ENCODE data around the gene LMBRD1.

The LMBRD1 gene

GRCh38 chr6:69792292-69792691 is 4.5 kb downstream of the LMBRD1 start:
- Histone ChIP-seq H3K9me3 (ENCODE audit: control insufficient read depth, insufficient read depth, low read length) (no peaks in the 10 kb centered on the region), H3K36me3 (ENCODE audit: control insufficient read depth, low read length) (peaks cover 31% of the 10 kb centered on the region), H3K27ac (ENCODE audit: low read depth, low read length) (no peak overlapping the region), H3K4me2 (ENCODE audit: low read length) (no peak overlapping the region), H3K79me2 (ENCODE audit: control insufficient read depth, low read length) (peaks cover 76% of the 10 kb centered on the region), H3F3A (ENCODE audit: control insufficient read depth, insufficient read depth) (peaks cover 7% of the 10 kb centered on the region), H3K9me2 (replicated peaks; ENCODE audit: control insufficient read depth, low read length) (no peaks in the 10 kb centered on the region), H3K4me1 (ENCODE audit: control insufficient read depth, low read length) (peaks cover 55% of the 10 kb centered on the region), H3K4me3 (ENCODE audit: low read length) (no peak overlapping the region), H3K27me3 (ENCODE audit: control insufficient read depth, low read length) (no peaks in the 10 kb centered on the region), H4K20me1 (ENCODE audit: control insufficient read depth, insufficient read depth, low read depth, low read length) (peaks cover 3% of the 10 kb centered on the region; the same call in 1 of the 2 replicates)
- no peak for TF ChIP-seq EZH2phosphoT487 (IDR thresholded peaks at IDR 0.05; ENCODE audit: borderline replicate concordance, low read length)
- TF ChIP-seq, protein P1, sequence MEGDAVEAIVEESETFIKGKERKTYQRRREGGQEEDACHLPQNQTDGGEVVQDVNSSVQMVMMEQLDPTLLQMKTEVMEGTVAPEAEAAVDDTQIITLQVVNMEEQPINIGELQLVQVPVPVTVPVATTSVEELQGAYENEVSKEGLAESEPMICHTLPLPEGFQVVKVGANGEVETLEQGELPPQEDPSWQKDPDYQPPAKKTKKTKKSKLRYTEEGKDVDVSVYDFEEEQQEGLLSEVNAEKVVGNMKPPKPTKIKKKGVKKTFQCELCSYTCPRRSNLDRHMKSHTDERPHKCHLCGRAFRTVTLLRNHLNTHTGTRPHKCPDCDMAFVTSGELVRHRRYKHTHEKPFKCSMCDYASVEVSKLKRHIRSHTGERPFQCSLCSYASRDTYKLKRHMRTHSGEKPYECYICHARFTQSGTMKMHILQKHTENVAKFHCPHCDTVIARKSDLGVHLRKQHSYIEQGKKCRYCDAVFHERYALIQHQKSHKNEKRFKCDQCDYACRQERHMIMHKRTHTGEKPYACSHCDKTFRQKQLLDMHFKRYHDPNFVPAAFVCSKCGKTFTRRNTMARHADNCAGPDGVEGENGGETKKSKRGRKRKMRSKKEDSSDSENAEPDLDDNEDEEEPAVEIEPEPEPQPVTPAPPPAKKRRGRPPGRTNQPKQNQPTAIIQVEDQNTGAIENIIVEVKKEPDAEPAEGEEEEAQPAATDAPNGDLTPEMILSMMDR (IDR thresholded peaks at IDR 0.05; ENCODE audit: low read depth, low read length, poor library complexity, severe bottlenecking) = no peak

DNA sequence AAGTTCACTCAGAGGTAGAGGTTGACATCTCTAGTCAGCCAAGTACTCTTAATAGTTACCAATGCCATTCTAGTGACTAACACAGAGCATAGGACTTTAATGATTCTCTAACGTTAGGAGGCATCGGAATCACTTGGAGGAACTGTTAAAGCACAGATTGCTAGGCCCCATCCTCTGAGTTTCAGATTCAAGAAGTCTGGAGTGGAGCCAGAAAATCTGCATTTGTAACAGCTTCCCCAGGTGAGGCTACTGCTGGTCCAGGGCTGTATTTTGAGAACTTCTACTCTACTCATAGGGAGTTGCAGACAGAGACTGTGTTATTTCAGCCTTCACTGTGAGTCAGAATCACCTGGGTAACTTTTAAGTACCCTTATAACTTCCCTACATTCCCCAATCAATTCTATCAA is 5.7 kb downstream of the LMBRD1 start:
- Histone ChIP-seq H4K20me1 (ENCODE audit: control insufficient read depth, insufficient read depth, low read depth, low read length) (peaks cover 3% of the 10 kb centered on the region; the same call in 1 of the 2 replicates), H3K4me1 (ENCODE audit: control insufficient read depth, low read length) (peaks cover 51% of the 10 kb centered on the region), H3K27me3 (ENCODE audit: control insufficient read depth, low read length) (no peaks in the 10 kb centered on the region), H3K36me3 (ENCODE audit: control insufficient read depth, low read length) (peaks cover 33% of the 10 kb centered on the region), H3F3A (ENCODE audit: control insufficient read depth, insufficient read depth) (peaks cover 7% of the 10 kb centered on the region), H3K27ac (ENCODE audit: low read depth, low read length) (no peak overlapping the region), H3K4me2 (ENCODE audit: low read length) (peak overlapping the region; percentile 35), H3K4me3 (ENCODE audit: low read length) (no peak overlapping the region), H3K9me3 (ENCODE audit: control insufficient read depth, insufficient read depth, low read length) (no peaks in the 10 kb centered on the region), H3K9me2 (replicated peaks; ENCODE audit: control insufficient read depth, low read length) (no peaks in the 10 kb centered on the region), H3K79me2 (ENCODE audit: control insufficient read depth, low read length) (peaks cover 75% of the 10 kb centered on the region)
- TF ChIP-seq EZH2phosphoT487 (IDR thresholded peaks at IDR 0.05; ENCODE audit: borderline replicate concordance, low read length) = no peak
- TF ChIP-seq, protein P1 (IDR thresholded peaks at IDR 0.05; ENCODE audit: low read depth, low read length, poor library complexity, severe bottlenecking) = no peak

DNA sequence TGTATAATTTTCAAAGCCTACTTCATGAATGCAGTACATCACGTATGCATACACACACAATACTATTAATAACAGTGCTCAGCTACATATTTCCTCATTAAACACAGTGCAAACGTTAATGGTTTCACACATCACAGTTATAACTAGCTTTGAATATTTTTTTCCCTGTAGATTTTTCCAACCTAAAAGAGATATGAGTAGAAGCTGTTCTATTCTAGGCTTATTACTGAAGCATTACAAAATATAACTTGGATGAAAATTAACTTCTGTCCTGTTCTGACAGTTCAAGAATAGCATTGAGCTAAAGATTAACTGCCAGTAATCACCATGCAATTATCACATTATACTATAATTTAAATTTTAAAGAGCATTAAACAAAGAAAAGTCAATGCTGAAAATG is 6.2 kb downstream of the LMBRD1 start:
- peak overlapping the region; percentile 35 for H3K4me2 ChIP-seq (ENCODE audit: low read length)
- no peaks in the 10 kb centered on the region for H3K9me2 ChIP-seq (replicated peaks; ENCODE audit: control insufficient read depth, low read length)
- no peaks in the 10 kb centered on the region for H3K9me3 ChIP-seq (ENCODE audit: control insufficient read depth, insufficient read depth, low read length)
- peaks cover 33% of the 10 kb centered on the region for H3K36me3 ChIP-seq (ENCODE audit: control insufficient read depth, low read length)
- H3K27me3 ChIP-seq (ENCODE audit: control insufficient read depth, low read length) = no peaks in the 10 kb centered on the region
- H3K27ac ChIP-seq (ENCODE audit: low read depth, low read length) = no peak overlapping the region
- H3K4me1 ChIP-seq (ENCODE audit: control insufficient read depth, low read length) = peaks cover 47% of the 10 kb centered on the region
- H4K20me1 ChIP-seq (ENCODE audit: control insufficient read depth, insufficient read depth, low read depth, low read length) = peaks cover under 1% of the 10 kb centered on the region; the same call in 1 of the 2 replicates
- TF ChIP-seq, protein P1 (IDR thresholded peaks at IDR 0.05; ENCODE audit: low read depth, low read length, poor library complexity, severe bottlenecking) = no peak
- peaks cover 4% of the 10 kb centered on the region for H3F3A ChIP-seq (ENCODE audit: control insufficient read depth, insufficient read depth)
- H3K79me2 ChIP-seq (ENCODE audit: control insufficient read depth, low read length) = peaks cover 73% of the 10 kb centered on the region
- no peak overlapping the region for H3K4me3 ChIP-seq (ENCODE audit: low read length)

Measured in DOHH2 (cell line).